ENCODE measurements around the gene MALSU1.

Gene MALSU1

DNA sequence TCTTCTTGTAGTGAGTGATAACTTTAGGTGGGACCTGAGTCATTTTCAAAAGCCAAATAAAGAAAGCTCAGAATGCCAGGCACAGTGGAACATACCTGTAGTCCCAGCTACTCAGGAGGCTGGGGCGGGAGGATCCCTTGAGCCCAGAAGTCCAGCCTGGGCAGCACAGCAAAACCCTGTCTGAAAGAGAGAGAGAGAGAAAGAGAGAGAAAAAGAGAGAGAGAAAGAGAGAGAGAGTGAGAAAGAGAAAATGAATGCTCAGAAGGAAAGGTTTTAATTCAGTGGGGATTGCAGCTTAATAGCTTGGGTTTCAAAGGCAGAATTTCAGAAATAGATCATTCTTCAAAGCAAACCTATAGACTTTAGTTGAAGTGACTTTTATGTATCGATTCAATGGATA, 26.9 kb upstream of the MALSU1 start:
- no peak for DNase-seq
- no peak overlapping the region for H3K27ac ChIP-seq
- H3K4me3 ChIP-seq (ENCODE audit: low read depth, low read length): no peak overlapping the region

GRCh38 chr7:23273141-23273599, 26.0 kb upstream of the MALSU1 start:
- H3K4me3 ChIP-seq (ENCODE audit: low read depth, low read length): no peak overlapping the region
- no peaks in the 10 kb centered on the region for H3K9me3 ChIP-seq (ENCODE audit: severe bottlenecking)
- H3K36me3 ChIP-seq: no peaks in the 10 kb centered on the region
- peak; percentile 97 for DNase-seq
- TF ChIP-seq, protein P1, sequence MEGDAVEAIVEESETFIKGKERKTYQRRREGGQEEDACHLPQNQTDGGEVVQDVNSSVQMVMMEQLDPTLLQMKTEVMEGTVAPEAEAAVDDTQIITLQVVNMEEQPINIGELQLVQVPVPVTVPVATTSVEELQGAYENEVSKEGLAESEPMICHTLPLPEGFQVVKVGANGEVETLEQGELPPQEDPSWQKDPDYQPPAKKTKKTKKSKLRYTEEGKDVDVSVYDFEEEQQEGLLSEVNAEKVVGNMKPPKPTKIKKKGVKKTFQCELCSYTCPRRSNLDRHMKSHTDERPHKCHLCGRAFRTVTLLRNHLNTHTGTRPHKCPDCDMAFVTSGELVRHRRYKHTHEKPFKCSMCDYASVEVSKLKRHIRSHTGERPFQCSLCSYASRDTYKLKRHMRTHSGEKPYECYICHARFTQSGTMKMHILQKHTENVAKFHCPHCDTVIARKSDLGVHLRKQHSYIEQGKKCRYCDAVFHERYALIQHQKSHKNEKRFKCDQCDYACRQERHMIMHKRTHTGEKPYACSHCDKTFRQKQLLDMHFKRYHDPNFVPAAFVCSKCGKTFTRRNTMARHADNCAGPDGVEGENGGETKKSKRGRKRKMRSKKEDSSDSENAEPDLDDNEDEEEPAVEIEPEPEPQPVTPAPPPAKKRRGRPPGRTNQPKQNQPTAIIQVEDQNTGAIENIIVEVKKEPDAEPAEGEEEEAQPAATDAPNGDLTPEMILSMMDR (IDR thresholded peaks at IDR 0.05; ENCODE audit: low read depth, low read length): peak; percentile 93
- peak overlapping the region; percentile 21 for H3K27ac ChIP-seq
- no peaks in the 10 kb centered on the region for H3K27me3 ChIP-seq (ENCODE audit: insufficient read depth, low read depth, severe bottlenecking)

More for the DNA sequence above, 26.9 kb upstream of the MALSU1 start:
- TF ChIP-seq, protein P1 (IDR thresholded peaks at IDR 0.05; ENCODE audit: low read depth, low read length): no peak
- Histone ChIP-seq H3K36me3 (no peaks in the 10 kb centered on the region), H3K9me3 (ENCODE audit: severe bottlenecking) (no peaks in the 10 kb centered on the region), H3K27me3 (ENCODE audit: insufficient read depth, low read depth, severe bottlenecking) (no peaks in the 10 kb centered on the region)

- Histone ChIP-seq H3K27ac (no peak overlapping the region), H3K27me3 (ENCODE audit: insufficient read depth, low read depth, severe bottlenecking) (no peaks in the 10 kb centered on the region), H3K4me3 (ENCODE audit: low read depth, low read length) (no peak overlapping the region), H3K36me3 (no peaks in the 10 kb centered on the region), H3K9me3 (ENCODE audit: severe bottlenecking) (no peaks in the 10 kb centered on the region)
- no peak for DNase-seq
- TF ChIP-seq, protein P1 (IDR thresholded peaks at IDR 0.05; ENCODE audit: low read depth, low read length): no peak
Measured at GRCh38 chr7:23275912-23276311, 23.2 kb upstream of the MALSU1 start.

DNA sequence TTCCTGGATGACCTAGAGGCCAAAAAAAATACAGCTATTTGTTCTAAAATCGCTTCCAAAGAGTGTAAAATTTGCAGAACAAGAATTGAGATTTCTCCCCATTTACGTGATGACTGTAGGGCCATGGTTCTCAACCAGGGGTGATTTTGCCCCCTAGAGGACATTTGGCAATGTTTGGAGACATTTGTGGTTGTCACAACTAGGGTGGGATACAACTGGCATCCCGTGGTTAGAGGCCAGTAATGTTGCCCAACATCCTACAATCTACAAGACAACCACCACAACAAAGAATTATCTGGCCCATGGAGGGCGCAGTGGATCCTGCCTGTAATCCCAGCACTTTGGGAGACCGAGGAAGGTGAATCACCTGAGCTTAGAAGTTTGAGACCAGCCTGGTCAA, 22.8 kb upstream of the MALSU1 start:
- no peak overlapping the region for H3K27ac ChIP-seq
- no peak for DNase-seq

DNA sequence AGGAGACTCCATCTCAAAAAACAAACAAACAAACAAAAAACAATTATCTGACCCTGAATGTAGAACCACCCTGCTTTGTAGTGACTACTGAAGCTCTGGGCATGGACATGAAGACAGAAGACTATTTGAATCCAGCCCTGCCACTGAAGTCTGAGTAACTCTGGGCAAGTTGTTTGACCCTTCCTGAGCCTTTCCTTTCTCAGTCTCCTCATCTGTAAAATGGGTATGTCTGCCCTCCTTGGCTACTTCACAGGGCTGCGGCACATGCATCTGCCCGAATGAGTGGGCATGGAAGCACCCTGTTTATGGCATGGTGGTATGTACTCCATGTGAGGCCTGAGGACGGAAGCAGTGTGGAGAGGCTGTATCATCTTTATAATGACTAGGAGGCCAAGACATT, 22.2 kb upstream of the MALSU1 start:
- Histone ChIP-seq H3K36me3 (no peaks in the 10 kb centered on the region), H3K9me3 (ENCODE audit: severe bottlenecking) (no peaks in the 10 kb centered on the region), H3K4me3 (ENCODE audit: low read depth, low read length) (no peak overlapping the region), H3K27me3 (ENCODE audit: insufficient read depth, low read depth, severe bottlenecking) (no peaks in the 10 kb centered on the region), H3K27ac (no peak overlapping the region)
- TF ChIP-seq, protein P1 (IDR thresholded peaks at IDR 0.05; ENCODE audit: low read depth, low read length): no peak
- no peak for DNase-seq

More for the DNA sequence above, 22.8 kb upstream of the MALSU1 start:
- Histone ChIP-seq H3K27me3 (ENCODE audit: insufficient read depth, low read depth, severe bottlenecking) (no peaks in the 10 kb centered on the region), H3K4me3 (ENCODE audit: low read depth, low read length) (no peak overlapping the region), H3K36me3 (no peaks in the 10 kb centered on the region), H3K9me3 (ENCODE audit: severe bottlenecking) (no peaks in the 10 kb centered on the region)
- TF ChIP-seq, protein P1 (IDR thresholded peaks at IDR 0.05; ENCODE audit: low read depth, low read length): no peak

DNA sequence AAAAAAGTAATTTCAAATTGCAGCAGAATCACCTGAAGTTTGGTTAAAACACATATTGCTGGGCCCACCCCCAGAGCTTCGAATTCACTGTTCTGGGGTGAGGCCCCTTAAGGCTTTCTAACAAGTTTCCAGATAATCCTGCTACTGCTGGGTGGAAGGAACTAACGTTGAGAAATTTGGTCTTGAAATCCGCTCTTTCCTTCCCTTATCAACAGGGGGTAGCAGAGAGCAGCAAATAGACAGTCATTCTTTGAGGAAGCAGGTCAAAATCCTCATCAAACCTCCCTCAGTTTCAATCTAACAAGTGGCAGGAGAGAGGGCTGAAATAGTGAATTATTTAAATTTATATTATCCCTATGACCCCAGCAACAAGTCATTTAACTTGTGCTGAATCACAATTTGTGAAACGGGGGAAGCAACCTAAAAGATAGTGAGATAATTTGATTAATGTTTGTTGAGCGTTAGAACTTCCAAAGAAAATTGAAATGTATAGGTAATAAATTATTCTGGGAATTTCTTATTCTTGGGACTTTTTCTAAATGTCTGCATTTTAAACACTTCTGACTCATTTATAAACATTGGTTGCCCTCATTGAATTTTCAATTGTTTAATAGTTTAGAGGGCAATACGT, 21.7 kb upstream of the MALSU1 start:
- H3K4me3 ChIP-seq (ENCODE audit: low read depth, low read length): no peak overlapping the region
- TF ChIP-seq, protein P1 (IDR thresholded peaks at IDR 0.05; ENCODE audit: low read depth, low read length): peak; percentile 70
- no peak overlapping the region for H3K27ac ChIP-seq
- peak; percentile 47 for DNase-seq
- H3K36me3 ChIP-seq: no peaks in the 10 kb centered on the region
- no peaks in the 10 kb centered on the region for H3K27me3 ChIP-seq (ENCODE audit: insufficient read depth, low read depth, severe bottlenecking)
- no peaks in the 10 kb centered on the region for H3K9me3 ChIP-seq (ENCODE audit: severe bottlenecking)
